H9 (cell line): ENCODE data around the gene IGFL1. TPM values are rescaled to one million over a fixed set of nuclear protein-coding genes. Genes with fewer than 3 reads are reported as not detected.

Experiments used
- DNase-seq: peaks from one replicate; pipeline ENCODE4 v3.0.0-alpha.2; 2017
- H2AFZ ChIP-seq: one replicate; pipeline ENCODE4 v1.6.1; 2013; ENCODE audit warnings: mild to moderate bottlenecking, low read length, control low read depth, moderate library complexity
- H2AK5ac ChIP-seq: 2 replicates; pipeline ENCODE4 v1.6.1; 2013; ENCODE audit warnings: low read length, control low read depth, mixed read lengths; ENCODE audit not compliant: insufficient read length
- H2BK120ac ChIP-seq: one replicate; pipeline ENCODE4 v1.6.1; 2013; ENCODE audit warnings: low read depth, mild to moderate bottlenecking, low read length, control low read depth, inconsistent platforms; ENCODE audit not compliant: poor library complexity, severe bottlenecking
- H2BK12ac ChIP-seq: 2 replicates; pipeline ENCODE4 v1.6.1; 2013; ENCODE audit warnings: low read length, control low read depth, mixed read lengths, low read depth; ENCODE audit not compliant: insufficient read length
- H2BK15ac ChIP-seq: 2 replicates; pipeline ENCODE4 v1.6.1; 2013; ENCODE audit warnings: low read depth, low read length, control low read depth
- H2BK20ac ChIP-seq: one replicate; pipeline ENCODE4 v1.6.1; 2013; ENCODE audit warnings: low read depth, mild to moderate bottlenecking, low read length, control low read depth, inconsistent platforms; ENCODE audit not compliant: poor library complexity, severe bottlenecking
- H2BK5ac ChIP-seq: 2 replicates; pipeline ENCODE4 v1.6.1; 2013; ENCODE audit warnings: low read length, control low read depth, mixed read lengths; ENCODE audit not compliant: insufficient read length
- H3K14ac ChIP-seq: 2 replicates; pipeline ENCODE4 v1.6.1; 2013; ENCODE audit warnings: low read length, control low read depth; ENCODE audit not compliant: insufficient read depth
- H3K18ac ChIP-seq: 2 replicates; pipeline ENCODE4 v1.6.1; 2013; ENCODE audit warnings: low read depth, mild to moderate bottlenecking, mixed read lengths, low read length, control low read depth; ENCODE audit not compliant: insufficient read length
- H3K23ac ChIP-seq: 2 replicates; pipeline ENCODE4 v1.6.1; 2013; ENCODE audit warnings: low read length, control low read depth, mixed read lengths, low read depth; ENCODE audit not compliant: insufficient read length
- H3K23me2 ChIP-seq: 2 replicates; pipeline ENCODE4 v1.6.1; 2013; ENCODE audit warnings: low read depth, mild to moderate bottlenecking, mixed read lengths, low read length, control low read depth; ENCODE audit not compliant: insufficient read length, poor library complexity, severe bottlenecking
- H3K27ac ChIP-seq: 2 replicates; pipeline ENCODE4 v1.5.1; 2013; ENCODE audit warnings: low read length, control low read depth, mixed read lengths, low read depth; ENCODE audit not compliant: insufficient read length
- H3K27me3 ChIP-seq: 2 replicates; pipeline ENCODE4 v1.6.1; 2013; ENCODE audit warnings: low read length, control low read depth, inconsistent platforms; ENCODE audit not compliant: insufficient read depth
- H3K4ac ChIP-seq: 2 replicates; pipeline ENCODE4 v1.6.1; 2013; ENCODE audit warnings: low read depth, mild to moderate bottlenecking, control low read depth, inconsistent platforms, low read length, moderate library complexity
- H3K4me1 ChIP-seq: 2 replicates; pipeline ENCODE4 v1.6.1; 2013; ENCODE audit warnings: low read length, control low read depth, inconsistent platforms; ENCODE audit not compliant: insufficient read depth
- H3K4me2 ChIP-seq: 2 replicates; pipeline ENCODE4 v1.6.1; 2013; ENCODE audit warnings: low read length, control low read depth, mixed read lengths; ENCODE audit not compliant: insufficient read length, insufficient read depth
- H3K56ac ChIP-seq: 2 replicates; pipeline ENCODE4 v1.6.1; 2013; ENCODE audit warnings: low read depth, mild to moderate bottlenecking, mixed read lengths, low read length, control low read depth; ENCODE audit not compliant: insufficient read length
- H3K79me1 ChIP-seq: 2 replicates; pipeline ENCODE4 v1.6.1; 2013; ENCODE audit warnings: low read depth, mild to moderate bottlenecking, moderate library complexity, low read length, control low read depth, inconsistent platforms; ENCODE audit not compliant: insufficient read depth, poor library complexity, severe bottlenecking
- H3K79me2 ChIP-seq: 2 replicates; pipeline ENCODE4 v1.6.1; 2013; ENCODE audit warnings: low read length, control low read depth, inconsistent platforms; ENCODE audit not compliant: insufficient read depth
- H3K9ac ChIP-seq: 2 replicates; pipeline ENCODE4 v1.6.1; 2013; ENCODE audit warnings: low read length, control low read depth, mixed read lengths; ENCODE audit not compliant: insufficient read length; ENCODE audit errors: extremely low read depth
- H3K9me3 ChIP-seq: one replicate; pipeline ENCODE4 v1.6.1; 2013; ENCODE audit warnings: low read depth, low read length, inconsistent platforms; ENCODE audit not compliant: control insufficient read depth
- H3T11ph ChIP-seq: one replicate; pipeline ENCODE4 v1.6.1; 2013; ENCODE audit warnings: mild to moderate bottlenecking, low read length, control low read depth, inconsistent platforms
- H4K20me1 ChIP-seq: one replicate; pipeline ENCODE4 v1.6.1; 2013; ENCODE audit not compliant: control insufficient read depth, insufficient read length, insufficient read depth
- H4K5ac ChIP-seq: 2 replicates; pipeline ENCODE4 v1.6.1; 2013; ENCODE audit warnings: low read depth, mild to moderate bottlenecking, mixed read lengths, low read length, control low read depth; ENCODE audit not compliant: insufficient read length
- H4K8ac ChIP-seq: replicated peaks from 2 replicates; pipeline ENCODE4 v1.6.1; 2013; ENCODE audit warnings: low read length, control low read depth, mixed read lengths, low read depth; ENCODE audit not compliant: insufficient read length
- H4K91ac ChIP-seq: 2 replicates; pipeline ENCODE4 v1.6.1; 2013; ENCODE audit warnings: low read depth, mild to moderate bottlenecking, moderate library complexity, mixed read lengths, low read length, control low read depth; ENCODE audit not compliant: insufficient read length
- H3K27ac Mint-ChIP-seq, 3 experiments: 2 replicates in 2 of 3; 3 replicates in 1 of 3; pipeline ENCODE4 v1.8.0; 2020 to 2021; ENCODE audit warnings: mixed read lengths in 3 of 3, mild to moderate bottlenecking in 1 of 3, moderate library complexity in 1 of 3
- H3K27me3 Mint-ChIP-seq: 2 replicates; pipeline ENCODE4 v1.8.0; 2021; ENCODE audit warnings: low read depth, mild to moderate bottlenecking, moderate library complexity, mixed read lengths
- H3K36me3 Mint-ChIP-seq, 3 experiments: 2 replicates in 2 of 3; 3 replicates in 1 of 3; pipeline ENCODE4 v1.8.0; 2020 to 2021; ENCODE audit warnings: low read depth in 3 of 3, mixed read lengths in 3 of 3; ENCODE audit not compliant: insufficient read depth in 1 of 3
- H3K4me1 Mint-ChIP-seq, 2 experiments: 2 replicates each; pipeline ENCODE4 v1.8.0; 2020; ENCODE audit warnings: mixed read lengths in 2 of 2
- H3K4me3 Mint-ChIP-seq, 2 experiments: 2 replicates in 1 of 2; 3 replicates in 1 of 2; pipeline ENCODE4 v1.8.0; 2020 to 2021; ENCODE audit warnings: mild to moderate bottlenecking in 2 of 2, mixed read lengths in 2 of 2, moderate library complexity in 1 of 2
- H3K9me3 Mint-ChIP-seq, 2 experiments: 2 replicates in 1 of 2; 3 replicates in 1 of 2; pipeline ENCODE4 v1.8.0; 2020; ENCODE audit warnings: mild to moderate bottlenecking in 2 of 2, mixed read lengths in 2 of 2, moderate library complexity in 1 of 2
- CTCF ChIP-seq: fragments of 200-600 bp; sonication (generic); conservative IDR thresholded peaks from 3 replicates; pipeline ENCODE4 v1.8.0; 2021; ENCODE audit warnings: antibody characterized with exemption, mild to moderate bottlenecking
- whole genome bisulfite sequencing: extraction: QIAGEN DNeasy Blood & Tissue Kit; methylation state at CpG from one replicate; pipeline ENCODE4 v1.1.7; 2013; ENCODE audit warnings: missing lambda C conversion rate, low lambda C conversion rate, mixed read lengths; ENCODE audit not compliant: insufficient read length; ENCODE audit errors: extremely low coverage; 5-methylcytosine and 5-hydroxymethylcytosine counted together
- total RNA-seq: library from RNA; stranded (reverse); gene quantifications from 2 replicates; pipeline ENCODE4 v1.2.1, GENCODE V29; 2021

IGFL1 gene
- total RNA-seq, 1 experiment from 2014 or later, result not detected

GRCh38 chr19:46224773-46225172 lies 4.8 kb upstream of the IGFL1 start:
- WGBS, result no CpG with 5 or more reads among the region's 3 CpGs
- Histone ChIP-seq H2AK5ac (no peak overlapping the region), H2BK120ac (no peak overlapping the region), H4K91ac (no peak overlapping the region), H3K79me2 (no peaks in the 10 kb centered on the region), H3K56ac (no peak overlapping the region), H4K8ac (no peak overlapping the region), H3K4me1 (no peaks in the 10 kb centered on the region), H3K9me3 (no peaks in the 10 kb centered on the region), H3K4me2 (no peak overlapping the region), H3K27me3 (no peaks in the 10 kb centered on the region), H2BK15ac (no peak overlapping the region), H3K23me2 (no peaks in the 10 kb centered on the region), H3T11ph (no peak overlapping the region), H3K79me1 (no peaks in the 10 kb centered on the region), H3K27ac (no peak overlapping the region), H3K14ac (no peak overlapping the region), H3K23ac (no peak overlapping the region), H3K18ac (no peak overlapping the region), H4K5ac (no peak overlapping the region), H2BK20ac (no peak overlapping the region), H3K9ac (no peak overlapping the region), H2AFZ (no peak overlapping the region), H2BK5ac (no peak overlapping the region), H4K20me1 (no peaks in the 10 kb centered on the region), H3K4ac (no peak overlapping the region), H2BK12ac (no peak overlapping the region)
- no peak overlapping the region for H3K27ac Mint-ChIP-seq
- peaks cover 27% of the 10 kb centered on the region for H3K27me3 Mint-ChIP-seq
- DNase-seq, result no peak
- H3K4me1 Mint-ChIP-seq, result peaks cover 7 to 14% of the 10 kb centered on the region in 2 experiments
- no peaks in the 10 kb centered on the region for H3K9me3 Mint-ChIP-seq
- no peak for TF ChIP-seq CTCF
- H3K36me3 Mint-ChIP-seq, result no peaks in the 10 kb centered on the region
- H3K4me3 Mint-ChIP-seq, result no peak overlapping the region
